CD4-positive, alpha-beta T cell treated with Interleukin-15 for 1 hour (primary cell): ENCODE measurements around the gene CD200R1.

ENCODE experiments used
- DNase-seq: peaks from one replicate; pipeline ENCODE4 v3.0.0-alpha.2; 2020

CD200R1 gene

GRCh38 chr3:112884678-112885290 is 90.1 kb downstream of the CD200R1 start:
- DNase-seq, result no peak

- no peak for DNase-seq
These were observed 93.0 kb downstream of the CD200R1 start for GRCh38 chr3:112881891-112882290.

DNA sequence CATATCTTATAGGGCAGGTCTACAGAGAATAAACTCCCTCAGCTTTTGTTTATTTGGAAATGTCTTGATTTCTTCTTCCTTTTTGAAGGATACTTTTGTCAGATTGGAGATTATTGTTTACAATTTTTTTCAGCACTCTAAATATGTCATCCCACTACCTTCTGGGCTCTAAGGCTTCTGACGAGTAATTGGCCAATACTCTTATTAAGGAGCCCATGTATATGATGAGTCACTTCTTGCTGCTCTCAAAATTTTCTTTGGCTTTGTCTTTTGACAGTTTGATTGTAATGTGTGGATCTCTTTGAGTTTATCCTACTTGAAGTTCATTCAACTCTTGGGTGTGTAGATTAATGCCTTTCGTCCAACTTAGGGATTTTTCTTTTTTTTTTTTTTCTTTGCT is 99.3 kb downstream of the CD200R1 start:
- no peak for DNase-seq

DNA sequence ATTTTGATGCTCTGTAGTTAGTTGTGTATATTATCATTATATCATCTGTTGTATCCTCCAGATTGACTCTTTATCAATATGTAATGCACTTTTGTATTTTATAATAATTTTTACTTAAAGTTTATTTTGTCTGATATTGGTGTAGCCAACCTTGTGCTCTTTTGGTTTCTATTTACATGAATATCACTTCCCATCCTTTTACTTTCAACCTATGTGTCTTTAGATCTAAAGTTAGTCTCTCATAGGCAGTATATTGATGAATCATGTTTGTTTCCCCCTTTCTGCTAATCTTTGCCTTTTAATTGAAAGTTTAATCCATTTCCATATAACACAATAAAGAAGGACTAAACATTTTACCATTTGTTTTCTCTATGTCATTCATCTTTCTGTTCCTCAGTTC is 100.2 kb downstream of the CD200R1 start:
- DNase-seq, result no peak

DNA sequence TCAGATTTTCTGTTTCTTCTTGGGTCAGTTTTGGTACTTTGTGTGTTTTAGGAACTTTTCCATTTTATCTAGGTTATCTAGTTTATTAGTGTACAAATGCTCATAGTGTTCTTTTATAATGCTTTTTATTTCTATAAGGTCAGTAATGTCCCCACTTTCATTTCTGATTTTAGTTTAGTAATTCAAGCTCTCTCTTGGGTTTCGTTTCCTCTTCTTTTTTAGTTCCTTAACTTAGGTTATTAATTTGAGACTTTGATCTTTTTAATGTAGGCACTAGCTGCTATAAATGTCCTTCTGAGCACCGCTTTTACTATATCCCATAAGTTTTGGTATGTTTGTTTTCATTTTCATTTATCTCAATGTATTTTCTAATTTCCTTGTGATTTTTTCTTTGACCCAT is 101.3 kb downstream of the CD200R1 start:
- DNase-seq, result no peak

DNA sequence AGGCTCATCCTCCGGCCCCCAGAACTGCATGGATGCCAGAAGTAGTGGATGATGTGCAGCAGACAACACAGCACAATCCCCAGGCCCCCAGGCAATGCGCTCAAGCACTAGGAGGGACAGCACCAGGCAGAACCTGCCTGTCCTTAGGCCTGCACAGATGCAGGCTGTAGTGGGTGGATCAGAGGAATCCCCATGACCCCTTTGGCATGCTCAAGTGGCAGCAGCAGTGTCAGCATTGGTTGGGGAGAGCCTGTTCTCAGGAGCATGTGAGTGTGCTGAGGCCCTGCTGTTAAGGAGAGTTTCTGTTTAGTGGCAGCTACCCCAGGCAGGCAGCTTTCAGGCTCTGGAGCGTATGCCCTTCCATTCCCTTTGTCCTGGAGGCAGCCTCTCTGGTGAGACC is 103.2 kb downstream of the CD200R1 start:
- DNase-seq, result no peak
